Renal pelvis (tissue), 4 donors: Measurements from ENCODE around the gene NUDT12. TPM values are rescaled to one million over a fixed set of nuclear protein-coding genes. Genes with fewer than 3 reads are reported as not detected.
A peak's percentile ranks its signal among the peaks of the same experiment; 100 is the strongest.

ENCODE experiments used
- DNase-seq: peaks from one replicate; pipeline ENCODE4 v3.0.0-alpha.2; 2013
- polyA plus RNA-seq, 3 donors: library from polyadenylated mRNA; unstranded; fragments of 120-200 nt; gene quantifications; one replicate each; pipeline ENCODE4 v1.2.1, GENCODE V29; 2013; ENCODE audit not compliant: insufficient read length in 3 of 3

Gene NUDT12
- polyA plus RNA-seq, 3 donors = 23.1 to 25.8 (median 23.6) TPM

GRCh38 chr5:103560826-103561225 lies 1.8 kb downstream of the NUDT12 start:
- DNase-seq = no peak

GRCh38 chr5:103546858-103547257 lies 15.7 kb downstream of the NUDT12 start:
- DNase-seq = no peak

- no peak for DNase-seq
Observed at GRCh38 chr5:103542441-103542840, 20.1 kb downstream of the NUDT12 start.

GRCh38 chr5:103541569-103541968 lies 21.0 kb downstream of the NUDT12 start:
- no peak for DNase-seq

GRCh38 chr5:103541114-103541513 lies 21.5 kb downstream of the NUDT12 start:
- no peak for DNase-seq

- DNase-seq = no peak
Observed at GRCh38 chr5:103539376-103540330, 22.9 kb downstream of the NUDT12 start.

- DNase-seq = no peak
Observed at GRCh38 chr5:103532086-103532734, 30.4 kb downstream of the NUDT12 start.

- DNase-seq = no peak
Observed at GRCh38 chr5:103526164-103526915, 36.2 kb downstream of the NUDT12 start.

GRCh38 chr5:103525361-103525760 lies 37.2 kb downstream of the NUDT12 start:
- no peak for DNase-seq

GRCh38 chr5:103523319-103523718 lies 39.3 kb downstream of the NUDT12 start:
- no peak for DNase-seq

GRCh38 chr5:103522586-103522985 lies 40.0 kb downstream of the NUDT12 start:
- DNase-seq = no peak

- DNase-seq = no peak
Observed at GRCh38 chr5:103519550-103519949, 43.0 kb downstream of the NUDT12 start.

- DNase-seq = no peak
Observed at GRCh38 chr5:103514371-103514770, 48.2 kb downstream of the NUDT12 start.

- DNase-seq = peak; percentile 60
Observed at GRCh38 chr5:103513701-103514100, 48.9 kb downstream of the NUDT12 start.

GRCh38 chr5:103512500-103512899 lies 50.1 kb downstream of the NUDT12 start:
- DNase-seq = no peak

- DNase-seq = no peak
Observed at GRCh38 chr5:103511554-103511885, 51.1 kb downstream of the NUDT12 start.

- no peak for DNase-seq
Observed at GRCh38 chr5:103510851-103511553, 51.6 kb downstream of the NUDT12 start.

- no peak for DNase-seq
Observed at GRCh38 chr5:103505581-103506305, 56.8 kb downstream of the NUDT12 start.

- DNase-seq = no peak
Observed at GRCh38 chr5:103503066-103503465, 59.5 kb downstream of the NUDT12 start.

- no peak for DNase-seq
Observed at GRCh38 chr5:103502662-103503061, 59.9 kb downstream of the NUDT12 start.
